Choroid plexus epithelial cell (primary cell): ENCODE data around the gene ITPR2.
A peak's percentile ranks its signal among the peaks of the same experiment; 100 is the strongest.

Experiments
- DNase-seq: peaks from one replicate; pipeline ENCODE4 v3.0.0-alpha.2; 2010; ENCODE audit warnings: low read depth
- H3K4me3 ChIP-seq: 2 replicates; pipeline ENCODE4 v1.5.1; 2011; ENCODE audit warnings: low read depth, mild to moderate bottlenecking, control low read depth, low read length, moderate library complexity
- TF ChIP-seq, protein P1 (sequence below): conservative IDR thresholded peaks from 2 replicates; pipeline ENCODE4 v1.5.1; 2011; ENCODE audit warnings: low read depth, mild to moderate bottlenecking, control low read depth, inconsistent platforms, low read length, moderate library complexity

ITPR2 gene

GRCh38 chr12:26848156-26848825, 15.3 kb upstream of the ITPR2 start:
- peak; percentile 70 for DNase-seq
- H3K4me3 ChIP-seq = no peak overlapping the region
- TF ChIP-seq, protein P1, sequence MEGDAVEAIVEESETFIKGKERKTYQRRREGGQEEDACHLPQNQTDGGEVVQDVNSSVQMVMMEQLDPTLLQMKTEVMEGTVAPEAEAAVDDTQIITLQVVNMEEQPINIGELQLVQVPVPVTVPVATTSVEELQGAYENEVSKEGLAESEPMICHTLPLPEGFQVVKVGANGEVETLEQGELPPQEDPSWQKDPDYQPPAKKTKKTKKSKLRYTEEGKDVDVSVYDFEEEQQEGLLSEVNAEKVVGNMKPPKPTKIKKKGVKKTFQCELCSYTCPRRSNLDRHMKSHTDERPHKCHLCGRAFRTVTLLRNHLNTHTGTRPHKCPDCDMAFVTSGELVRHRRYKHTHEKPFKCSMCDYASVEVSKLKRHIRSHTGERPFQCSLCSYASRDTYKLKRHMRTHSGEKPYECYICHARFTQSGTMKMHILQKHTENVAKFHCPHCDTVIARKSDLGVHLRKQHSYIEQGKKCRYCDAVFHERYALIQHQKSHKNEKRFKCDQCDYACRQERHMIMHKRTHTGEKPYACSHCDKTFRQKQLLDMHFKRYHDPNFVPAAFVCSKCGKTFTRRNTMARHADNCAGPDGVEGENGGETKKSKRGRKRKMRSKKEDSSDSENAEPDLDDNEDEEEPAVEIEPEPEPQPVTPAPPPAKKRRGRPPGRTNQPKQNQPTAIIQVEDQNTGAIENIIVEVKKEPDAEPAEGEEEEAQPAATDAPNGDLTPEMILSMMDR = no peak

DNA sequence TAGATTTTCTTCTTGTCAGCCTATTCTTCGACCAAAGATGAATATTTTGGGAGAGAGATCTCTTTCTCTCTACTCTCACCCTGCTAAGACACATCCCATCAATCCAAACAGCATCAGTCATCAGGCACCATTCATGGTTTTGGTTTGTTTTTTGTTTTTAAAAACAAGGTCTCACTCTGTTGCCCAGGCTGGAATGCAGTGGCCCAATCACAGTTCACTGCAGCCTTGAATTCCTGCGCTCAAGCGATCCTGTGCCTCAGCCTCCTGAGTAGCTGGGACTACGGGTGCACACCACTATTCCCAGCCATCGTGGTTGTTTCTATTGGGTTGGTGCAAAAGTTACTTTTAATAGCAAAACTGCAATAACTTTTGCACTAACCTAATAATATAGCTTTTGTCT, 14.4 kb upstream of the ITPR2 start:
- no peak overlapping the region for H3K4me3 ChIP-seq

GRCh38 chr12:26846416-26846815, 13.4 kb upstream of the ITPR2 start:
- H3K4me3 ChIP-seq = no peak overlapping the region
- TF ChIP-seq, protein P1 = no peak
- no peak for DNase-seq

More for the DNA sequence above, 14.4 kb upstream of the ITPR2 start:
- TF ChIP-seq, protein P1 = no peak
- DNase-seq = no peak

DNA sequence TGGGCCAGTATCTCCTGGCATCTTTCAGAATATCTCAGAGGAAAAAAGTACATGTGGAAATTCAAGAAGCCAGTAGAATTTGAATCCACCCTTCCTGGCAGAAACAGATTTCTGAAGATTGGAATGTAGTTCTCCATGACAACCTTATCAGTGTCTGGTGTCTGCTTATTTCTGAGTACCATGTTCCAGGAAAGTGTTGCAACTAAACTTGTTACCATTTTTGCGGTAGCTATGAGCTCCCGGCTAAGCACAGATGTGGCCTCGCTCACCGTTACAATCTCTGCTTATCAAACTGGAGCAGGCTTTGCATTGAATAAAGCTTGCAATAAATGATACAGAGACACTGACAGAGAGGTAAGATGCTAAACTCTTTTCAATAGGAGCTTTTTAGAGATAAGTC, 13.0 kb upstream of the ITPR2 start:
- TF ChIP-seq, protein P1 = no peak
- H3K4me3 ChIP-seq = no peak overlapping the region
- peak; percentile 98 for DNase-seq

- no peak overlapping the region for H3K4me3 ChIP-seq
- peak; percentile 55 for DNase-seq
- TF ChIP-seq, protein P1 = peak; percentile 67
These were observed 12.2 kb upstream of the ITPR2 start for GRCh38 chr12:26845057-26845666.

GRCh38 chr12:26843311-26843710, 10.3 kb upstream of the ITPR2 start:
- no peak overlapping the region for H3K4me3 ChIP-seq
- DNase-seq = no peak
- TF ChIP-seq, protein P1 = no peak

GRCh38 chr12:26841085-26841484, 8.1 kb upstream of the ITPR2 start:
- TF ChIP-seq, protein P1 = no peak
- no peak overlapping the region for H3K4me3 ChIP-seq
- DNase-seq = no peak
